HEK293T (cell line): Measurements from ENCODE around the gene PIM1.

ENCODE experiments used
- BHLHE40 ChIP-seq: fragments of 450-650 bp; IDR thresholded peaks from 2 replicates; pipeline ENCODE4 v1.6.1; 2016; ENCODE audit warnings: mild to moderate bottlenecking, moderate library complexity, borderline replicate concordance
- CTBP1 ChIP-seq: fragments of 450-650 bp; IDR thresholded peaks from 2 replicates; pipeline ENCODE4 v1.6.1; 2016; ENCODE audit warnings: borderline replicate concordance
- ELF4 ChIP-seq: fragments of 450-650 bp; IDR thresholded peaks from 2 replicates; pipeline ENCODE4 v1.6.1; 2017; ENCODE audit warnings: antibody characterized with exemption
- FOXA1 ChIP-seq: fragments of 450-650 bp; IDR thresholded peaks from 2 replicates; pipeline ENCODE4 v1.6.1; 2016; ENCODE audit warnings: mild to moderate bottlenecking
- FOXK2 ChIP-seq: fragments of 450-650 bp; IDR thresholded peaks from 2 replicates; pipeline ENCODE4 v1.6.1; 2016; ENCODE audit warnings: mild to moderate bottlenecking
- FOXM1 ChIP-seq: fragments of 450-650 bp; IDR thresholded peaks from 2 replicates; pipeline ENCODE4 v1.6.1; 2017; ENCODE audit warnings: mild to moderate bottlenecking, borderline replicate concordance
- HDGF ChIP-seq: fragments of 450-650 bp; IDR thresholded peaks from 2 replicates; pipeline ENCODE4 v1.6.1; 2017; ENCODE audit warnings: antibody characterized with exemption, borderline replicate concordance
- L3MBTL2 ChIP-seq: fragments of 450-650 bp; conservative IDR thresholded peaks from 2 replicates; pipeline ENCODE4 v1.6.1; 2016; ENCODE audit warnings: mild to moderate bottlenecking
- LEF1 ChIP-seq: fragments of 450-650 bp; IDR thresholded peaks from 2 replicates; pipeline ENCODE4 v1.6.1; 2017; ENCODE audit warnings: mild to moderate bottlenecking, borderline replicate concordance
- NFRKB ChIP-seq: fragments of 450-650 bp; IDR thresholded peaks from 2 replicates; pipeline ENCODE4 v1.6.1; 2016; ENCODE audit warnings: mild to moderate bottlenecking, moderate library complexity
- SP1 ChIP-seq: fragments of 450-650 bp; IDR thresholded peaks from 2 replicates; pipeline ENCODE4 v1.6.1; 2017
- SUZ12 ChIP-seq: fragments of 450-650 bp; IDR thresholded peaks from 2 replicates; pipeline ENCODE4 v1.6.1; 2016; ENCODE audit warnings: mild to moderate bottlenecking
- TARDBP ChIP-seq: fragments of 450-650 bp; IDR thresholded peaks from 2 replicates; pipeline ENCODE4 v1.6.1; 2016
- ZNF384 ChIP-seq: fragments of 450-650 bp; IDR thresholded peaks from 2 replicates; pipeline ENCODE4 v1.6.1; 2016

- TF ChIP-seq ELF4 (no peak), SP1 (no peak), LEF1 (no peak), ZNF384 (no peak), BHLHE40 (no peak), SUZ12 (no peak), CTBP1 (no peak), HDGF (no peak), FOXM1 (no peak), FOXA1 (no peak), TARDBP (no peak), FOXK2 (no peak), NFRKB (no peak), L3MBTL2 (no peak)
These were observed 38.6 kb upstream of the PIM1 start for GRCh38 chr6:37131104-37131959.
